UCSD-AML1 (cell line): ENCODE measurements around the gene LSM2.

Experiments
- DNase-seq: peaks from one replicate; lab custom pipeline; 2025; ENCODE audit not compliant: unreplicated experiment; lab: John Stamatoyannopoulos, UW

The LSM2 gene

GRCh38 chr6:31752739-31753319 is 53.9 kb downstream of the LSM2 start:
- no peak for DNase-seq

GRCh38 chr6:31750411-31751022 is 56.2 kb downstream of the LSM2 start:
- DNase-seq = no peak

DNA sequence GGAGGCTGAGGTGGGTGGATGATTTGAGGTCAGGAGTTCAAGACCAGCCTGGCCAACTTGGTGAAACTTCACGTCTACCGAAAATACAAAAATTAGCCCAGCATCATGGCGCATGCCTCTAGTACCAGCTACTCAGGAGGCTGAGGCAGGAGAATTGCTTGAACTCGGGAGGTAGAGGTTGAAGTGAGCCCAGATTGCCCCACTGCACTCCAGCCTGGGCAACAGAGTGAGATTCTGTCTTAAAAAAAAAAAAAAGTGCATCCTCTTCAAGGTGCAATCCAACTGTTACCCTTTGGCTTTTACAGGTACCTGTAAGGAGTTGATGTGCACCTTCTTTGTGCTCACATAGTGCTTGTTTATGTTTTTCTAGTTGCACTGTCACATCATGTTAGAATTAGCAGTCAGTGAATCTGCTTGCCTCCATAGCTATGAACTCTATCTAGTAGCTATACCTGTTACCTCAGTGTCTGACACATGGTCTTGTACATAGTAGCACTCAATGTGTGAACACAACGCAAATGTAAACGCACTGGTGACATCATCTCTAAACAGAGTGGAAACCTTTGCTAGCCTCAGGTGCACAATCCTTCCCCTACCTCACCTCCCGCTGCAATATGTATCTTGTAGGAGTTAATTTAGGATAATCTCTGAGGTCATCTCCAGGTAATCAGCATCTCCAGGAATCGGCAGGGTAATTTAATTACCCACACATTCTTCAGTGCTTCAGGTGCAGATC is 57.3 kb downstream of the LSM2 start:
- DNase-seq = no peak
